GM12878 (cell line): ENCODE data around the gene LMBR1.
"Not testable (repeated sequence)": the region's sequence is repeated elsewhere in the genome, so short reads cannot be mapped to it uniquely, and the experiment has no call there.

Experiments used
- BRCA1 ChIP-seq: IDR thresholded peaks from 2 replicates; pipeline ENCODE4 v1.6.1; 2011; ENCODE audit warnings: low read depth, low read length, improper control_type of control experiment
- CHD2 ChIP-seq: IDR thresholded peaks from 2 replicates; pipeline ENCODE4 v1.6.1; 2011; ENCODE audit warnings: low read depth, low read length, improper control_type of control experiment, borderline replicate concordance
- EZH2 ChIP-seq: IDR thresholded peaks from 2 replicates; pipeline ENCODE4 v1.6.1; 2012; ENCODE audit warnings: low read depth, mild to moderate bottlenecking, control low read depth, inconsistent platforms, low read length, borderline replicate concordance; ENCODE audit not compliant: control insufficient read depth
- FOS ChIP-seq: IDR thresholded peaks from 3 replicates; pipeline ENCODE4 v1.6.1; 2011; ENCODE audit warnings: borderline replicate concordance; ENCODE audit not compliant: insufficient read length; ENCODE audit errors: extremely low read depth
- HDAC2 ChIP-seq: fragments of 200-600 bp; sonication (generic); IDR thresholded peaks from 2 replicates; pipeline ENCODE4 v1.6.1; 2017
- KDM1A ChIP-seq: fragments of 200-600 bp; sonication (generic); IDR thresholded peaks from 2 replicates; pipeline ENCODE4 v1.6.1; 2016; ENCODE audit warnings: borderline replicate concordance
- NFIC ChIP-seq: IDR thresholded peaks from 2 replicates; pipeline ENCODE4 v1.6.1; 2012; ENCODE audit warnings: low read depth, mild to moderate bottlenecking, inconsistent platforms, low read length, moderate library complexity
- NR2F1 ChIP-seq: fragments of 450-650 bp; conservative IDR thresholded peaks from 2 replicates; pipeline ENCODE4 v1.6.1; 2017; ENCODE audit warnings: mild to moderate bottlenecking
- SPI1 ChIP-seq: IDR thresholded peaks from 2 replicates; pipeline ENCODE4 v1.6.1; 2011; ENCODE audit warnings: low read depth, mild to moderate bottlenecking, low read length, moderate library complexity, borderline replicate concordance; ENCODE audit not compliant: insufficient read depth
- SREBF2 ChIP-seq: IDR thresholded peaks from 2 replicates; pipeline ENCODE4 v1.6.1; 2012; ENCODE audit warnings: mild to moderate bottlenecking, low read length
- ZNF274 ChIP-seq: IDR thresholded peaks from one replicate; pipeline ENCODE4 v1.8.0; 2011; ENCODE audit not compliant: insufficient read length, insufficient read depth

DNA sequence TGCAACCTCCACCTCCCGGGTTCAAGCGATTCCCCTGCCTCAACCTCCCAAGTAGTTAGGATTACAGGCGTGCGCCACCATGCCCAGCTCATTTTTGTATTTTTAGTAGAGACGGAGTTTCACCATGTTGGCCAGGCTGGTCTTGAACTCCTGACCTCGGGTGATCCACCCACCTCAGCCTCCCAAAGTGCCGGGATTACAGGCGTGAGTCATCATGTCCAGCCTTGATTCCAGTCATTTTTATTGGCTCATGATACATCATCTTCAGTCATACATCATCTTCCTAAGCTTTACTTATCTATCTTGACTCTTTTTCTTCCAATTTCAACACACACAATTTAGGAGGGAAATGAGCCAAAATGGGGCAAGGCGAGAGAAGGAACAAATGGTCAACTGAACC, 7.1 kb upstream of the LMBR1 start:
- not testable (repeated sequence) for TF ChIP-seq SREBF2, NR2F1, BRCA1, ZNF274, SPI1, EZH2, KDM1A, HDAC2, FOS, CHD2, NFIC
